ENCODE data around the gene NPPB.

The NPPB gene

GRCh38 chr1:11888206-11888876, 29.6 kb upstream of the NPPB start:
- no peak for DNase-seq (ENCODE audit: low spot score)
- TF ChIP-seq, protein P1, sequence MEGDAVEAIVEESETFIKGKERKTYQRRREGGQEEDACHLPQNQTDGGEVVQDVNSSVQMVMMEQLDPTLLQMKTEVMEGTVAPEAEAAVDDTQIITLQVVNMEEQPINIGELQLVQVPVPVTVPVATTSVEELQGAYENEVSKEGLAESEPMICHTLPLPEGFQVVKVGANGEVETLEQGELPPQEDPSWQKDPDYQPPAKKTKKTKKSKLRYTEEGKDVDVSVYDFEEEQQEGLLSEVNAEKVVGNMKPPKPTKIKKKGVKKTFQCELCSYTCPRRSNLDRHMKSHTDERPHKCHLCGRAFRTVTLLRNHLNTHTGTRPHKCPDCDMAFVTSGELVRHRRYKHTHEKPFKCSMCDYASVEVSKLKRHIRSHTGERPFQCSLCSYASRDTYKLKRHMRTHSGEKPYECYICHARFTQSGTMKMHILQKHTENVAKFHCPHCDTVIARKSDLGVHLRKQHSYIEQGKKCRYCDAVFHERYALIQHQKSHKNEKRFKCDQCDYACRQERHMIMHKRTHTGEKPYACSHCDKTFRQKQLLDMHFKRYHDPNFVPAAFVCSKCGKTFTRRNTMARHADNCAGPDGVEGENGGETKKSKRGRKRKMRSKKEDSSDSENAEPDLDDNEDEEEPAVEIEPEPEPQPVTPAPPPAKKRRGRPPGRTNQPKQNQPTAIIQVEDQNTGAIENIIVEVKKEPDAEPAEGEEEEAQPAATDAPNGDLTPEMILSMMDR (IDR thresholded peaks at IDR 0.05; ENCODE audit: borderline replicate concordance, control extremely low read depth, extremely low read depth, insufficient read depth, missing control alignments) = no peak
- in situ Hi-C loops (cut with MboI; ENCODE audit: low sequenced_read_pairs, unreplicated experiment) = no loop called here

DNA sequence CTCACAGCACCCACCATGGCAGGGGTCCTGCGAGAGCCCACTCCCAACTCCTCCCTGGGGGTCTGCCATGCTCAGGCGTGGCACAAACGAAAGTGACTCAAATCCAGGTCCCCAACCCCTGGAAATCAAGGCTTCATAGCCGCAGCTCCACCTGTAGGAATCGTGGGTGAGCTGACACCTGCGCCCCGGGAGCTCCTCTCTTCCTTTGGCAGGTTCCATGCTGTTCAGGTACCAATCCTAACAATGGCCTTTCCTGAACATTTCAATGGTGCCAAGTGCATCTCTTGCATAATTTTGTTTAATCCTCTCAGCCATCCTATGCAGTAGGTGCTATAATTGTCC, 28.9 kb upstream of the NPPB start:
- TF ChIP-seq, protein P1 (IDR thresholded peaks at IDR 0.05; ENCODE audit: borderline replicate concordance, control extremely low read depth, extremely low read depth, insufficient read depth, missing control alignments) = no peak
- peak; percentile 21 for DNase-seq (ENCODE audit: low spot score)
- in situ Hi-C loops (cut with MboI; ENCODE audit: low sequenced_read_pairs, unreplicated experiment) = no loop called here

DNA sequence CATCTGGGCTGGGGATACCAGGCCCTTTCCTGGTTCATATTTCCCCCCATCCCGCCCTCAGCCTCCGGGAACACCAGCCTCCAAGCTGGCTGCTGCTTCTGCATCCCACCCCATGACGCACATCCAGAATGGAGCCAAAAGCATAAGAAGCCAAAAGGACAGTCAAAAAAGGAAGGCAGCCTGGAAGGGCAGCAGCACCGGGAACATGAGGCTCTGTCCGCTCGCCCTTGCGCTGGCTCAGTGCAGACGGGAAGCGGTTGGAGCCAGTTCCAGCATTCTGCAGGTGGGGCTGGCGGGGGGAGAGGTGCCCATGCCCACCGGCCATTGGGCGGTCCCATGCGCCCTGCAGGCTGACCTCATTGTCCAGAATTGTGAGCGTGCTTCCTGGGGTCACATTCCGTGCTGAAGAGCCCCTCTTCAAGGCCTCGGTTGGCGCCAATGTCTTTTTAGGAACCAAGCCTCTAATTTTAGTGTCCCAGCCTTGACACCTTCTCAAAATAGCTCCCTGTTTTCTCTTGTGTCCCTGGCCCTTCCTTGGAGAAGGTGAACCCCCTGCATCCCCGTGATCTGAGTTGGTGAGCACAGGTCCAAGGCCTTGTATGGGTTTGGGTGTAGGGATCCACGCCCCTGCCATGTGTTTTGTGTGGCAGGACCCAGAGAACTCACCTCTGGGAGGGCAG, 28.4 kb upstream of the NPPB start:
- DNase-seq (ENCODE audit: low spot score) = peak; percentile 19
- in situ Hi-C loops (cut with MboI; ENCODE audit: low sequenced_read_pairs, unreplicated experiment) = no loop called here
- TF ChIP-seq, protein P1 (IDR thresholded peaks at IDR 0.05; ENCODE audit: borderline replicate concordance, control extremely low read depth, extremely low read depth, insufficient read depth, missing control alignments) = no peak

- TF ChIP-seq, protein P1 (IDR thresholded peaks at IDR 0.05; ENCODE audit: borderline replicate concordance, control extremely low read depth, extremely low read depth, insufficient read depth, missing control alignments) = no peak
- in situ Hi-C loops (cut with MboI; ENCODE audit: low sequenced_read_pairs, unreplicated experiment) = no loop called here
- DNase-seq (ENCODE audit: low spot score) = no peak
These were observed 27.2 kb upstream of the NPPB start for GRCh38 chr1:11885916-11886315.

- in situ Hi-C loops (cut with MboI; ENCODE audit: low sequenced_read_pairs, unreplicated experiment) = no loop called here
- DNase-seq (ENCODE audit: low spot score) = peak; percentile 37
These were observed 24.2 kb upstream of the NPPB start for GRCh38 chr1:11882814-11883538.

DNA sequence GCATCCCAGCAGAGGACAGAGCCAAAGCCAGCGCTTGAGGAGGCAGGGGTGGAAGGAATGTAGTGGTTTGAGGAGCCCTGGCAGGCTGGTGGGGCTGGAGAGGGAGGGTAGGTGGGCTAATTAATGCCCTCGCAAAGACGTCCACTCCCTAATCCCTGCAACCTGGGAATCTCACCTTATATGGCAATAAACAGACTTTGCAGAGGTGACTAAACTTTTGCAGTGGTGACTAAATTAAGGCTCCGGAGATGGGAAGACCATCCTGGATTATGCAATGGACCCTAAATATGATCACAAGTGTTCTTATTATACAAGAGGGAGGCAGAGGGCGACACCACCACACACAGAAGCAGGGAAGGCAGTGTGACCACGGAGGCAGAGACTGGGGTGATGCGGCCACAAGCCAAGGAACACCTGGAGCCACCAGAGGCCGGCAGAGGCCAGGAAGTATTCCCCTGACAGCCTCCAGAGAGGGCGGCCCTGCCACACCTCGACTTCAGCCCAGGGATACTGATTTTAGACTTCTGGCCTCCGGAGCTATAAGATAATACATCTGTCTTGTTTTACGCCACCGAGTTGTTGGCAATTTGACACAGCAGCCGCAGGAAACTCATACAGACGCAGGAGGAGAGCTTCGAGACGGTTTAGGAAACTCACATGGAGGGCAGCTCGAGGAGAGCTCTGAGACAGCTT, 23.1 kb upstream of the NPPB start:
- in situ Hi-C loops (cut with MboI; ENCODE audit: low sequenced_read_pairs, unreplicated experiment) = no loop called here
- no peak for DNase-seq (ENCODE audit: low spot score)
- TF ChIP-seq, protein P1 (IDR thresholded peaks at IDR 0.05; ENCODE audit: borderline replicate concordance, control extremely low read depth, extremely low read depth, insufficient read depth, missing control alignments) = no peak

More at GRCh38 chr1:11882814-11883538, 24.2 kb upstream of the NPPB start:
- TF ChIP-seq, protein P1 (IDR thresholded peaks at IDR 0.05; ENCODE audit: borderline replicate concordance, control extremely low read depth, extremely low read depth, insufficient read depth, missing control alignments) = no peak

All from GM13976 (cell line).